ENCODE data around the gene ANXA11. TPM values are rescaled to one million over a fixed set of nuclear protein-coding genes. Genes with fewer than 3 reads are reported as not detected.

The ANXA11 gene
- total RNA-seq, 2 donors from 2014 or later: 68.2 to 71.9 TPM

DNA sequence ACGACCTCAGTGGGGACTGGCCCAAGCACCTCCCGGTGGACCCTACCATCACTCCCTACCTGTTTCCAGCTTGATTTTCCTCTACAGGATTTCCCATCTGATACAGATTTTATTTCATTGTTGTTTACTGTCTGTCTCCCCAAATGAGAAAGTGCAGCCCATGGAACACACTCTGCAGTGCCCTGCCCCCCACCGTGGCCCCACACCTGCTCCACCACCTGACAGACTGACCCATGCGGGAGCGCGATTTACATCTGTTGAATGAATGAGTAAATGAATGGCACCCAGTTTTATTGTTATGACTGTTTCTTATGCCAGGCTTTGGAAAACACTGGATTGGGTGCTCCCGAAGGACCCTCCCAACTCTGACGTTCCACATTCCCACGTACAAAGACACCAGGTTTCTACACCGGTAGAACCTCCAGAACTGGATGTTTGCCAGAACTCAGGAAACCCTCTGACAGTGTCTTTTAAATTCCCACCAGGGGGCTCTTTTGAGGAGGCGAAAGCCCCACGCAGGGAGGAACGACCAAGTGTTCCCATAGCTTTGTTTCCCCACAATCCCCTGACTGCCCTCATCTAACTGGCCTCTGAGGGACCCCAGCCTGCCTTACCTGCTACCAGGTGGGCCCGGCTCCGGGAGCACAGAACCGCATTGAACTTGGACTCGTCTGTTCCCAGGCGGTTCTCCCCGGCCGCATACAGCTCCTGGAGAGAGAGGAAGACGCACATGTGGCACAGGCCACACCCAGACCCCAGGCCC, 43.8 kb downstream of the ANXA11 start:
- no peaks in the 10 kb centered on the region for H3K27me3 ChIP-seq
- no peak overlapping the region for H3K27ac ChIP-seq
- WGBS, 2 donors: 77 to 78% methylated on average over 17 to 21 of the region's 21 CpGs
- no peak overlapping the region for H3K4me3 ChIP-seq
- ATAC-seq (no peak), DNase-seq (no peak)
- intact Hi-C loops (cut with DNase I): loop anchor here (5.0 kb wide), 1 partner anchor 46 kb away; the partner anchor contains the start of gene ANXA11
- H3K4me1 ChIP-seq: no peaks in the 10 kb centered on the region
- peaks cover 0 to 32% of the 10 kb centered on the region in 2 donors for H3K36me3 ChIP-seq (replicated peaks in 1 of 2; ENCODE audit: insufficient read depth in 1 of 2, low read depth in 2 of 2)
- TF ChIP-seq, protein P1, sequence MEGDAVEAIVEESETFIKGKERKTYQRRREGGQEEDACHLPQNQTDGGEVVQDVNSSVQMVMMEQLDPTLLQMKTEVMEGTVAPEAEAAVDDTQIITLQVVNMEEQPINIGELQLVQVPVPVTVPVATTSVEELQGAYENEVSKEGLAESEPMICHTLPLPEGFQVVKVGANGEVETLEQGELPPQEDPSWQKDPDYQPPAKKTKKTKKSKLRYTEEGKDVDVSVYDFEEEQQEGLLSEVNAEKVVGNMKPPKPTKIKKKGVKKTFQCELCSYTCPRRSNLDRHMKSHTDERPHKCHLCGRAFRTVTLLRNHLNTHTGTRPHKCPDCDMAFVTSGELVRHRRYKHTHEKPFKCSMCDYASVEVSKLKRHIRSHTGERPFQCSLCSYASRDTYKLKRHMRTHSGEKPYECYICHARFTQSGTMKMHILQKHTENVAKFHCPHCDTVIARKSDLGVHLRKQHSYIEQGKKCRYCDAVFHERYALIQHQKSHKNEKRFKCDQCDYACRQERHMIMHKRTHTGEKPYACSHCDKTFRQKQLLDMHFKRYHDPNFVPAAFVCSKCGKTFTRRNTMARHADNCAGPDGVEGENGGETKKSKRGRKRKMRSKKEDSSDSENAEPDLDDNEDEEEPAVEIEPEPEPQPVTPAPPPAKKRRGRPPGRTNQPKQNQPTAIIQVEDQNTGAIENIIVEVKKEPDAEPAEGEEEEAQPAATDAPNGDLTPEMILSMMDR (IDR thresholded peaks at IDR 0.05): peak in 4 of 7 experiments; percentile 7 to 32 (median 20)
- TF ChIP-seq POLR2A (IDR thresholded peaks at IDR 0.05): no peak
- no peaks in the 10 kb centered on the region for H3K9me3 ChIP-seq

GRCh38 chr10:80160361-80161320, 44.7 kb downstream of the ANXA11 start:
- Histone ChIP-seq H3K4me3 (no peak overlapping the region), H3K27ac (no peak overlapping the region), H3K9me3 (no peaks in the 10 kb centered on the region), H3K4me1 (no peaks in the 10 kb centered on the region), H3K27me3 (no peaks in the 10 kb centered on the region), H3K36me3 (replicated peaks in 1 of 2; ENCODE audit: insufficient read depth in 1 of 2, low read depth in 2 of 2) (peaks cover 0 to 30% of the 10 kb centered on the region in 2 donors)
- ATAC-seq (no peak), DNase-seq (no peak)
- intact Hi-C loops (cut with DNase I): loop anchor here (5.0 kb wide), 1 partner anchor 47 kb away; the partner anchor contains the start of gene ANXA11
- TF ChIP-seq, protein P1 (IDR thresholded peaks at IDR 0.05): no peak
- no peak for TF ChIP-seq POLR2A (IDR thresholded peaks at IDR 0.05)
- WGBS, 2 donors: 93 to 94% methylated on average over 15 to 17 of the region's 17 CpGs

- intact Hi-C loops (cut with DNase I): no loop called here
- Histone ChIP-seq H3K4me3 (no peak overlapping the region), H3K27ac (peak overlapping the region in 2 of 4 donors; percentile 54 to 64), H3K36me3 (replicated peaks in 1 of 2; ENCODE audit: insufficient read depth in 1 of 2, low read depth in 2 of 2) (peaks cover 0 to 38% of the 10 kb centered on the region in 2 donors), H3K27me3 (no peaks in the 10 kb centered on the region), H3K4me1 (no peaks in the 10 kb centered on the region), H3K9me3 (no peaks in the 10 kb centered on the region)
- ATAC-seq (no peak), DNase-seq (no peak)
- 84 to 87% methylated on average over 9 of the region's 9 CpGs for WGBS, 2 donors
- TF ChIP-seq, protein P1 (IDR thresholded peaks at IDR 0.05): no peak
- no peak for TF ChIP-seq POLR2A (IDR thresholded peaks at IDR 0.05)
Measured at GRCh38 chr10:80159166-80159873, 46.0 kb downstream of the ANXA11 start.

DNA sequence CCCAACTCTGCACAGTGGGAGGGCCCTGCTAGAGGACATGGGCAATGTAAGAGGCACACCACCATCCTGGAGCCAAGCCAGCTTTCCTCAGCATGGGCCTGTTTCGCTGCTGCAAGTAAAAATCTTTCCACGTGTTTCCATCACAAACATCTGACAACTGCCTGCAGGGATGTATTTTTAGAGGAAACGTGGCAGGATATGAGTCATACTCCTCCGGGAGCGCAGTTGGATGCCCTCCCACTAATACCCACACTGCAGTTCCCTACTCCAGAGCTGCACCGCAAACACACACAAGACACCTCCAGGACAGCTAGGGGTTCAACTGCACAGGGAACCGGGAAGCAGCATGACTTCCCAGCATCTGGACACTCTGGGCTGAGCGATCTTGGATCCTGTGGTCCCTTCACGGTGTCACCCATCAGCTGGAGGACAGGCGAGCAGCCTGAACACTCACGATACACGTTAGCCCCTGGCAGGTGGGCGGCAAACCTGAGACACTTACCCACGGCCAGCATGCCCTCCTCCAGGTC, 46.7 kb downstream of the ANXA11 start:
- TF ChIP-seq, protein P1 (IDR thresholded peaks at IDR 0.05): no peak
- TF ChIP-seq POLR2A (IDR thresholded peaks at IDR 0.05): peak in 1 of 3 donors; percentile 12
- intact Hi-C loops (cut with DNase I): no loop called here
- peak; percentile 45 to 81 (median 74) for DNase-seq
- Histone ChIP-seq H3K36me3 (replicated peaks in 1 of 2; ENCODE audit: insufficient read depth in 1 of 2, low read depth in 2 of 2) (peaks cover 0 to 33% of the 10 kb centered on the region in 2 donors), H3K4me1 (no peaks in the 10 kb centered on the region), H3K9me3 (no peaks in the 10 kb centered on the region), H3K27me3 (no peaks in the 10 kb centered on the region), H3K27ac (peak overlapping the region in 3 of 4 donors; percentile 22 to 64 (median 54)), H3K4me3 (no peak overlapping the region)
- whole genome bisulfite sequencing, 2 donors: 67 to 73% methylated on average over 10 to 14 of the region's 14 CpGs
- peak; percentile 66 for ATAC-seq
